IPS DF 4.7 (cell line): ENCODE data around the gene DENND4A.
"Not testable (repeated sequence)": the region's sequence is repeated elsewhere in the genome, so short reads cannot be mapped to it uniquely, and the experiment has no call there.

Experiments used
- DNase-seq: peaks from one replicate; pipeline ENCODE4 v3.0.0-alpha.2; 2013; ENCODE audit warnings: low spot score; ENCODE audit errors: extremely low read depth

Gene DENND4A

DNA sequence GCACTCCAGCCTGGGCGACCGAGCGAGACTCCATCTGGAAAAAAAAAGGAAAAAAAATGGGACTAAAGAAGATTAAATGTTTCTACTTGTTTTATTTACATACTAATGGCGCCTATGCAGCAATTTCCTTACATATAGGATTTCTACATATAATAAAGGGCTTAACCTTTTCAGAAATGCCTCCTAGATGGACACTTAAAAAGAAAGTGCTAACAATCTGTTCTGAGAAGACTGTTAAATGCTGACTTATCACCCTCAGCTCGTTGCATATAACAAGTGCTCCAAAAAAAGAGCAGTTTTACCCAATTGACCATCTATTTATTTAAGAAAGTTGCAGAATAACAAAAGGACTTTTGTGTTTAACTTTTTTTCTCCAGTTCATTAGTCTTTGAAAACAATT, 32.7 kb downstream of the DENND4A start:
- no peak for DNase-seq

DNA sequence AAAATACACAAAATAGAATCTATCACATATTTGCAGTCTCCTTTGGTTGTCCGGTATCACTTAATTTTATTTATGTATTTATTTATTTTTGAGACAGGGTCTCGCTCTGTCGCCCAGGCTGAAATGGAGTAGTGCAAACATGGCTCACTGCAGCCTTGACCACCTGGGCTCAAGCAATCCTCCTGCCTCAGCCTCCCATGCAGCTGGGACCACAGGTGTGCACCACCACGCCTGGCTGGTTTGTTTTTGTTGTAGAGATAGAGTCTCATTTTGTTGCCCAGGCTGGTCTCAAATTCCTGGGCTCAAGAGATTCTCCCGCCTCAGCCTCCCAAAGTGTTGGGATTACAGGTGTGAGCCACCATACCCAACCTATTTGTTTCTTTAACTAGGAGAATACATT, 33.9 kb downstream of the DENND4A start:
- DNase-seq, result no peak

DNA sequence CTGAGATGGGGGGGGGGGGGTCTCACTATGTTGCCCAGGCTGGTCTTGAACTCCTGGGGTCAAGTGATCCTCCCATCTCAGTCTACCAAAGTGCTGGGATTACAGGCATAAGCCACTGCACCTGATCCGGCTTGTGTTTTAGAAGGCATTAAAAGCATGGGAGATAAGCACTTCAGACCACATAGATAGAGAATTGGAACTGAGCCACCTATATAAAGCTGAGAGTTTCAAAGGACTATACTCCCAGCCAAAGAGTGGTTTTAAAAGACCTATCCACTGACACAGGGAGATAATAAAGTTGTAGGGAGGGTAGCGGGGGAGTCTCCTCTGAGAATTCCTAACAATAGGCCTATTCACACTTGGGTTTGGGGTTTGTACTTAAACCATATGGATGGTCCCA, 34.8 kb downstream of the DENND4A start:
- no peak for DNase-seq

DNA sequence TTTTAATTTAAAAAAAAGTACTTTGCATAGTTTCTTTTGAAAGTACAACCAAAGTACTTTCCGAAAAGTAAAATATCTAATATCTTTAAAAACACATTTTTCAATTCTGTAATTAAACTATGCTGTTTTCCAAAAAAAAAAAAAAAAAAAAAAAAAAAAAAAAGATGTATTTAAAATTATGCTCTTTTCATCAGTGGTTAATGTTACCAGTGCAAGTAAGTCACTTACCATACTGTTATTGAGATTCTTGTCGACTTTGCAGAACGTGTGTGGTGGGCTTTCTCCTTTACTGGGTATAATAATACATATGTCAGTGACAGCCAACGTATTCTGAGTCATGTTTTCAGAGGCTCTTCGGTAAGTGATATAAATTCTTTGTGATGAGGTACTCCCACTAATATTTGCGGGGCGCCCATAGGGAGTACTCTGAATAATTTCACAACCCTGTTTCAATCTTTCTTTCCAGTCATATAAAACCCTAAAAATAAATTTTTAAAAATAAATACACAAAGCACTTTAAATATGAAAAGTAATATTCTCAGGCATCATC, 39.9 kb downstream of the DENND4A start:
- no peak for DNase-seq

DNA sequence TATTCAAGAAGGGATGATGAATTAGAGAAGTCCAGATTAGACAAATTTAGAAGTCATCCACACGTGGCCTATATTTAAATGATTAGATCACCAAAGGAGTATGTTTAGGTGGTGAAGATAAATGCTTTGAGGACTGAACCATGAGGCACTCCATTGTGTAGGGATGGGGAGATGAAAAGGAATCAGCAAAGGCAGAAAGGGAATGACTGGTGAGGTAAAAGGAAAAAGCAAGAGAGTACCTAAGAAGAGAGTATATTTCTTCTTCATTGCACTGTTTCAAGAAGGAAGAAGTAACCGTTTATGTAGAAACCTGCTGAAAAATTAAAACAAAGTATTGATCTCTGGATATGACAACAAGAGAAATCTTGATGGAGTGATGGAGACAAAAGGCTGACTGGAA, 40.7 kb downstream of the DENND4A start:
- DNase-seq, result no peak

DNA sequence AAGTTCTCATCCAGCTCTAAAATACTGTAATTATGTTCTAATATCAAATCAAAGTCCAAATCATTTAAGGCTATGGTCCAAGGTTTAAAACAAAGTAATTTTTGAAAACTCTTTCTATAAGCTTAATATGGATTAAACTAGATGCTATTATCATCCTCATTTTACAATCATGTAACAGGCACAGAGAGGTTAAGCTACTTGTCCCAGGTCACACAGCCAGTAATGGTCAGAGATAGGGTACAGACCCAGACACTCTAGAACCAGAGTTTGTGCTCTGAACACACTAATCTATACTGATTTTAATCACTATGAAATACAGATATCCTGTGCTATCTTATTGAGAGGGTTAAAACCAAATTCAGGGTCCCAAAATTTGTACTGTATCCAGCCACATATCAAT, 44.8 kb downstream of the DENND4A start:
- DNase-seq, result no peak

DNA sequence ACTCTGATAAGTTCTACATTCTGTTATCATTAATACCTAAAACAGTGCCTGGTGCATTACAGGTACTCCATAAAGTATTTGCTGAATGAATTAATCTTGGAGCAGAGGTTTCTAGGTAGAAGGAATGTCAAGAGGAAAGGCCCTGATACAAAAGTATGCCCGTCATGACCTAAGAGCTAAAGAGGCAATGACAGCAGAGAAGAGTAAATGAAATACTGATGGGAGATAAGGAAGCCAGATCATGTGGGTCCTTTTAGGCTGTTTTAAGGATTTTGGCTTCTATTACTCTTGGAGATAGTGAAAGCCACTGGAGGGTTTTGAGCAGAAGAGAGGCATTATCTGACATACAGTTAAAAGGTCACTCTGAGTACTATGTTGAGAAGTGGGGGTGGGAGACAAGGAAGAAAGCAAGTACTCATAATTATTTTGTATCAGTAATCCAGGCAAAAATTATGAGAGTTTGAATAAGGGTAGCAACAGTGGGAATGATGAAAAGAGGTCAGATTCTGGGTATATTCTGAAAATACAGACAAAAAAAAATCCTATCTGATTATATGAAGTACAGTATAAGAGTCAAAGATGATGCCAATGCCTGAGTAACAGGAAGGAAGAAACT, 48.3 kb downstream of the DENND4A start:
- DNase-seq, result no peak

DNA sequence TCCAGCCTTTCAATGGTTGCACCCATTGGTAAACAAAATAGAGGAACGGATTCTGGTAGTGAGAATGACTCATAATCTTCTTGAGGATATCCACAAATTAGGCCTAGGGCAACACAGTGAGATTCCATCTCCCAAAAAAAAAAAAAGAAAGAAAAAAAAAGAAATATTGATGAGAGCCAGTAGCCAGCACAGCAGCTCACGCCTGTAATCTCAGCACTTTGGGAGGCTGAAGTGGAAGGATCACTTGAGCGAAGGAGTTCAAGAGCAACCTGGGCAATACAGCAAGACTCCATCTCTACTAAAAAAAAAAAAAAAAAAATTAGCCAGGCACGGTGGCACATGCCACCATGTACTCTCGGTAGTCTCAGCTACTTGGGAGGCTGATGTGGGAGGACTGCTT, 51.9 kb downstream of the DENND4A start:
- no peak for DNase-seq

DNA sequence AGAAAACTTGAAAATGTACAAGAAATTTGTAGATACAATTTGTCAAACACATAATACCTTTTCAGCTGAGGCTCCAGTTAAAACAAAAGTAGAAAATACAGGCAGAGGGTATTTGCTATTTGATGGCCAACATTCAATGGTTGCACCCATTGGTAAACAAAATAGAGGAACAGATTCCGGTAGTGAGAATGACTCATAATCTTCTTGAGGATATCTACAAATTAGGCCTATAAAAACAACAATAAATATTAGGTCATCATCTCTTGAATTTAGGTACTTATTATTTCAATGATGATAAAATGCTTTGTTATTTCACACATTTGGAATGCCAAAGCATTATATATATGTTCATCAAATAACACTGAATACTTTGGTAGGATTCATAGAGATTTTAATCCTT, 53.4 kb downstream of the DENND4A start:
- DNase-seq, result no peak

DNA sequence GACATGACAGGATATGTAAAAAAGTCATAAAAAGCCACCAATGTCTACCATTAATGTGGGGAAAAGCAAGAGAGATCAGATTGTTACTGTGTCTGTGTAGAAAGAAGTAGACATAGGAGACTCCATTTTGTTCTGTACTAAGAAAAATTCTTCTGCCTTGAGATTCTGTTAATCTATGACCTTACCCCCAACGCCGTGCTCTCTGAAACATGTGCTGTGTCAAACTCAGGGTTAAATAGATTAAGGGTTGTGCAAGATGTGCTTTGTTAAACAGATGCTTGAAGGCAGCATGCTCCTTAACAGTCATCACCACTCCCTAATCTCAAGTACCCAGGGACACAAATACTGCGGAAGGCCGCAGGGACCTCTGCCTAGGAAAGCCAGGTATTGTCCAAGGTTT, 58.5 kb downstream of the DENND4A start:
- not testable (repeated sequence) for DNase-seq

DNA sequence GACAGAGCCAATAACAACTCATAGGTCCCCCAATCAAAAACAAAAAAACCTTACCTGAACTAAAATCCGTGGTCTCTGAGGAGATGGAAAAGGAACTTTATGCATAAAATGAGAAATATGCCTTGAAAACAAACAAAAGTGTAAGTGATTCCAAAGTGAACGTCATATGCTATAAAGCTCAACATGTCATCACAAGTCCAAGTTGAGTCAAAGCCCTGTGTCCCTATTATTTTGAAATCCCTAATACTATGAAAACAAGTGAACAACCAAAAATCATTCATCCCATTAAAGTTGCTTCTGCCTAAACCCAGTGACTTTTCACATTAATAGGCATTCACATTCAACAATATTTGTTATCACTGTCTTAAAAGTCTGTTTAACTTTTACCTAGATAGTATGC, 59.4 kb downstream of the DENND4A start:
- no peak for DNase-seq

DNA sequence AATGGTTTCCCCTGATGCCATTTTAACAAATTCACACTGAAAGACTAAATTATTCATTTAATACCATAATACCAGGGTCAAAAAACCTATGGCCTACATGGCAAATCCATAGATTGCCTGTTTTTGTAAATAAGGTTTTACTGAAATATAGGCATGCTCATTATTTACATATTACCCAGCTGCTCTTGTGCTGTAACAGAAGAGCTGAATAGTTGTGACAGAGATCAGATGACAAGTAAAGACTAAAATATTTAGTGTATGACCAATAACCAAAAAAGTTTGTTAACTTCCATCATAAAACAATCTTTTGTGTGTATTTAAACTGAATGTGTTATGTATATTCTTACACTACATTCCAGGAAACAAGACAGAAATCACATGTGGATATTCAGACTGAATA, 60.2 kb downstream of the DENND4A start:
- no peak for DNase-seq

DNA sequence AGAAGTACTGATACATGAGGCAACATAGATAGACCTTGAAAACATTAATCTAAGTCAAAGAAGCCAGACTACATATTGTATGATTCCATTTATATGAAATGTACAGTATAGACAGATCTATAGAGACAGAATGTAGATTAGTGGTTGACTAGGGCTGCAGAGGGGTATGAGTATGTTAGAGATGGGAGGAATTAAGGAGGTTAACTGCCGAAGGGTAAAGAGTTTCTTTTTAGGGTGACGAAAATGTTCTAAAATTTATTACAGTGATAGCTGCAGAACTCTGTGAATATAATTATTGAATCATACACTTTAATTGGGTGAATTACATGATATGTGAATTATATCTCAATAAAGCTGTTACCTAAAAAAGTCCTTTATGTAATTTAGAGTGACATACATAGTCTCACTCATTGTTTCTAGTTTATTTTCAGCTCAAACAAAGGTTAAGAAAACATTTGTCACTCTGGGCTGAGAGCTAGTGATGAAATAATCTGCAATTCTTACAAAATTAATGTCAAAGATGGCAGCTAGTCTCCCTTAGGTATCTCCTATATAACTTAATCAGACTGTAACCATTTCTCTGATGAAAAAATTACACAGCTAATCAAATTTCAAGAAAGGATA, 61.4 kb downstream of the DENND4A start:
- no peak for DNase-seq

DNA sequence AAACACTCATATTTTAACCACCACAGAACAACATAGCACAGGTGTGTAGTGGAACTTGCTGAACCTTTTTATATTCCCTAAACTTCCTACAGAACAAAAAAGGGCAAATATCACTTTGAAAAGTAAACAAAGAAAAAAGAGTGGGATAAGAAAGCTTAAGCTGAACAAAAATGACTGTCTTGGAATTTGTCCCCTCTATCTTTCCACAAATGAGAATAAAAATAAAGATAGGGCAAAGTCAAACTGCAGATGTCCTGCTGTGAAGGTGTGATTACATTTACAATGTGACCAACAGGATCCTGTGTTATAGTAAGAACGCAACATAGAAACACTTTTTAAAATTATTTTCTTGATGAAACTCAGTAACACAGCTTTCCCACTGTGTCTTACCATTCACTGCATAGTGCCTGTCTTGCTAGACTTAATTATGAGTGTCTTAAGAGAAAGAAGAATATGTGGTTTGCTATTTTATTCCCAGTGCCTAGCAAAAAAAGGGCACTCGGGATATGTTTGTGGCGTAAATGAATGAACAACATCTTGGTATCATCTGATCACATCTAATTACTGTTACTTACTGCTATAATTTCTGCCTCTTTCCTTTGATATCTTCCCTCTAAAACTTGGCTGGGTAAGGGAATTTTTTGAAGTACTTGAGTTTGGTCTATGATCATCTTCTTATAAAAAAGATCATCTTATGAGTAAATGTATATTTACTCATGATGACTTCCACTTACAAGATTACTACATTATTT, 67.5 kb downstream of the DENND4A start:
- DNase-seq, result no peak

DNA sequence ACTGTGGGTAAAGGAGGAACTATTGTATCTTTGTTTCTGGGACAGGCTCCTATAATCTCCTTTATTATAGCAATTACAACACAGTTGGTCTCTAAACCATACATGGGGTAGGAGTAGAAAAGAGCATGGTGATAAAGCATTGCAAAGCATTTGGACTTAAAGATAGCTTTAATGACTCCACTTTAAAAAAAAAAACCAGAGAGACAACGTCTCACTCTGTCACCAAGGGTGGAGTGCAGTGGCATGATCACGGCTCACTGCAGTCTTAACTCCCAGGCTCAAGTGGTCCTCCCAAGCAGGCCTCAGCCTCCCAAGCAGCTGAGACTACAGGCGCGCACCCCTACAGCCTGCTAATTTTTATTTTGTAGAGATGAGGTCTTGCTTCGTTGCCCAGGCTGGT, 68.2 kb downstream of the DENND4A start:
- DNase-seq, result no peak

DNA sequence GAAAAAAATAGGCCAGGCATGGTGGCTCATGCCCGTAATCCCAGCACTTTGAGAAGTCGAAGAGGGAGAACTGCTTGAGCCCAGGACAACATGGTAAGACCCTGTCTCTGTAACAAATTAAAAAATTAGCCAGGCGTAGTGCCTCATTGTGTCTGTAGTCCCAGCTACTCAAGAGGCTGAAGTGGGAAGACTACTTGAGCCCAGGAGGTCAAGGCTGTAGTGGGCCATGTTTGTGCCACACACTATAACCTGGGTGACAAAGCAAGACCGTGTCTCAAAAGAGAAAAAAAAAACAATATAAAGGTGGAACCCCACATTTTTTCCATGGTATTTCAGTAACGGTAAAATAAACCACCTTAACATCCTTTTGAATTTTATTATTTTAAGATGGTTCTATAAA, 69.9 kb downstream of the DENND4A start:
- no peak for DNase-seq

DNA sequence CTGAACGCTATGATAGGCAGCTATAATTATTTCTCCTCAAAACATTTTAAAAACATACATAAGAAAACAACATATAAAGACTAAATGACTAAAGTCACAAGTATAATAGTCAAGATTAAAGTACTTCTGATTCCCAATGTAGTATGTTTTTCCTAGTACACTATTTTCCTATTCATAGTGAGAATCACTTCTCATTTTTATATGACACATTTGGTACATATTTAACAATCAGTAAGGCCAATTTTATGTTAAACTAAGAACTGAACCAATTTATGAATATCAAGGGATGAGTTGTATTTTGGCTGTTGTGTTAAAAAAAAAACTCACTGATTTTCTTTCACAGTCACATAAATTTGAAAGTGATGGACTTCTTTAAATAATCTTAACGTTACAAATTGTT, 79.7 kb downstream of the DENND4A start:
- no peak for DNase-seq

DNA sequence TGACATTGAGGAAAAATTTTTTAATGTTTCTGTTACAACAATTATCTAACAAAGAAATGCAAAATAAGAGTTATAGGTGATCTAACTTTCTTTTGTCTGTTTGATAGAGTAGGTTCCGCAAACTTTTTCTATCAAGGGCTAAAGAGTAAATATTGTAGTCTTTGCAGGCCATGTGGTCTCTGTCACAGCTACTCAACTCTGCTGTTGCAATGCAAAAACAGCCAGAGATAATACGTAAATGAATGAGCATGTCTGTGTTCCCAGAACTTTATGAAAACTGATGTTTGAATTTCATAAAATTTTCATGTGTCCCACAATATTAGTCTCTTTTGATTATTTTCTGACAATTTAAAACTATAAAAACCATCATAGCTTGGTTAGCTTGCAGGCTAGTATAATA, 97.0 kb downstream of the DENND4A start:
- DNase-seq, result no peak

DNA sequence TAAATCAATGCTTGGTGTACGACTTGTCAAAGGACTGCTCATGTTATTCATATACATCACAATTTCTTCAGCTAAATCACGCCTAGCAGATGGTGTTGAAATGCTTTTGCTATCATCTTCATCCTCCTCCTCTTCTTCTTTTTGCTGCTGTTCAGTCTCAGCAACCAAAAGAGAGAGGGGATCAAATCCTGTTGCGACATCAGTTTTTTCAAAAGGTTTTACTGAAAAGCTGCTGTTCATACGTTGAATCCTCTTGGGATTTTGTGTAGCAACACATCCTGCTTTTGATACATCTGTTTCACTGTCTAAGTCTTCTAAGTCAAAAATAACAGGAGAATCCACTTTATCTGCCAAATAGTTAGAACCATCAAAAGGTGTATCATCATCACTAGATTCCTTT, 101.3 kb downstream of the DENND4A start:
- DNase-seq, result no peak

DNA sequence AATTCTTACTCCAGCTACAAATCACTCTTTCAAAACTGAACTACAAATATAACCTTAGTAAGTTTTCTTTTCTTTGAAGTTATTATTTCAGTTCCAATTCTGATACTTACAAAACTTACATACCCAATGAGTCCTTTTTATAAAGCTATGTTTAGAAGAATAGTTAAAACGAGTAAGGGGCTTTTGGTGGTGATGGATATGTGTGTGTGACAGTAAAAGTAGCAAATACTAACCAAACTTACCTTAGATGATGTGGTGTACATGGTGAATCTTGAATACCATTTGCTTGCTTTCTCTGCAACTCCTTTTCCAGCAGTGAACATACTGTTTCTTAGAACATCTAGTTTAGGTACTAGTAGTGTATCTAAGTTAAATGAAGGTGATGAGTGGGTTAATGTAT, 101.9 kb downstream of the DENND4A start:
- no peak for DNase-seq

DNA sequence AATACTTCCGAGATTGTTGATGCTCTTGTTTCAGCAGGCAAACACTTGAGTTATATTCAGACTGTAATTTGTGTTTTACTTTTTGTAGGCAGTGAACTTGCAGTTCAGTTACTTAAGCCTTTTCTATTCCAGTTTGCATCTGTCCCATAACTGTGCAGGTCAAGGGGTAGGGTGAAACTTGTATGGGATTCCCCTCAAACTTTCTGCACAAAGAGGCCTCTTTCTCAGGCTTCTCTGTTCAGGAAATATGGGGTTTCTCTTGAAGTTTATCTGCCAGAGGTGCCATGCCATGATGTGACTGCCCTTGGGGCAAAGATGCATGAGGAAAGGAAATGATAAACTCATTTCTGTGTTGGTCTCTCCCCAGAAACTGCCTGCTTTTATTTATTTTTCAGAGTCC, 103.6 kb downstream of the DENND4A start:
- no peak for DNase-seq

DNA sequence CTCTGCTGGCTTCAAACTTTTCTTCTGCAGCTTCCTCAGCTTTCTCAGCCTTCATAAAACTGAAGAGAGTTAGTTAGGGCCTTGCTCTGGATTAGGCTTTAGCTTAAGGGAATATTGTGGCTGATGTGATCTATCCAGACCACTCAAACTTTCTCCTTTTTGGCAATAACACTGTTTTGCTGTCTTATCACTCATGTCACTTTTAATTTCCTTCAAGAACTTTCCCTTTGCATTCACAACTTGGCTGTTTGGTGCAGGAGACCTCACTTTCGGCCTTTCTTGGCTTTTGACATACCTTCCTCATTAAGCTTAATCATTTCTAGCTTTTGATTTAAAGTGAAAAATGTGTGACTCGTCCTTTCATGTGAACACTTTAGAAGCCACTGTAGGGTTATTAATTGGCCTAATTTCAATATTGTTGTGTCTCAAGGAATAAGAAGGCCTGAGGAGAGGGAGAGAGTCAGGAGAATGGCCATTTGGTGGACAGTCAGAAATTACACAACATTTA, 109.6 kb downstream of the DENND4A start:
- no peak for DNase-seq
